Ascending aorta (tissue), 2 donors: Measurements from ENCODE around the gene S100A10. TPM values are rescaled to one million over a fixed set of nuclear protein-coding genes. Genes with fewer than 3 reads are reported as not detected.

Experiments used
- DNase-seq, 2 donors: peaks; one replicate each; pipeline ENCODE4 v3.0.0-alpha.2; 2019; ENCODE audit warnings: low spot score in 2 of 2
- H3K27ac ChIP-seq, 2 donors: fragments of 200-600 bp; sonication (generic); one replicate each; pipeline ENCODE4 v1.5.1; 2016 to 2017; ENCODE audit warnings: mild to moderate bottlenecking in 1 of 2
- H3K27me3 ChIP-seq: fragments of 200-600 bp; sonication (generic); one replicate; pipeline ENCODE4 v1.5.1; 2017
- H3K36me3 ChIP-seq, 2 donors: fragments of 200-600 bp; sonication (generic); one replicate each; pipeline ENCODE4 v1.5.1; 2016
- H3K4me1 ChIP-seq, 2 donors: fragments of 200-600 bp; sonication (generic); one replicate each; pipeline ENCODE4 v1.5.1; 2016 to 2017; ENCODE audit warnings: mild to moderate bottlenecking in 1 of 2
- H3K4me3 ChIP-seq, 2 donors: fragments of 200-600 bp; sonication (generic); one replicate each; pipeline ENCODE4 v1.5.1; 2016 to 2017; ENCODE audit warnings: mild to moderate bottlenecking in 1 of 2
- H3K9me3 ChIP-seq, 2 donors: fragments of 200-600 bp; sonication (generic); one replicate each; pipeline ENCODE4 v1.5.1; 2016
- intact Hi-C: fragments of 100-400 bp; cut with DNase I; formaldehyde crosslinking; loops from one replicate; pipeline ENCODE4 v1.15.1; 2023
- total RNA-seq: library from RNA; depleted of rRNA; stranded (reverse); fragments of >200 nt; gene quantifications from one replicate; pipeline ENCODE4 v1.1.0, GENCODE V29; 2016
- TF ChIP-seq, protein P1 (sequence below), 3 experiments: fragments of 200-600 bp in 2 of 3; fragments of 450-650 bp in 1 of 3; sonication (generic) in 2 of 3; IDR thresholded peaks; one replicate each; pipeline ENCODE4 v1.5.1; 2016 to 2019; ENCODE audit warnings: antibody characterized with exemption in 3 of 3, mild to moderate bottlenecking in 1 of 3, moderate library complexity in 1 of 3

S100A10 gene
- total RNA-seq, 1 donor from 2014 or later = 25.8 TPM

DNA sequence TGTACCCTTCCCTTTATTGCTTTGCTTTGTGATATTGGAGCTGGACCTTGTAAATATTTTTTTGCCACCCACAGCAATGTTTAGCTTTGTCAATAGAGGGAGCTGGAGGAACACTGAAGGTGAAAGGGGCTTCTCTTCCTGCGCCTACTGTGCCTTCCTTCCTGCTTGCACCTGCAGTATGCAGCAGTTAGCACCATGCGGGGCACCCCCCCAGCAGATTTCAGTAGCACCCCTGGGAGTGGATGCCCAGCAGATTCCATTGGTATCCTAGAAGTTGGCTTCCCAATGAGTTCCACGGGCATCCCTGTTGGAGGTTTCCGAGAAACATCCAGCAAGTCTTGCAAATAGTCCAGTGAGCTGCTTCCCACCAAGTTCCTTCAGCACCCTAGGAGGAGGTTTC, 25.6 kb downstream of the S100A10 start:
- Histone ChIP-seq H3K9me3 (no peaks in the 10 kb centered on the region), H3K36me3 (no peaks in the 10 kb centered on the region), H3K27ac (no peak overlapping the region), H3K27me3 (no peaks in the 10 kb centered on the region), H3K4me3 (no peak overlapping the region), H3K4me1 (peaks cover 0 to 3% of the 10 kb centered on the region in 2 donors)
- no peak for DNase-seq
- intact Hi-C loops = loop anchor here (2.0 kb wide), 2 partner anchors 29 to 33 kb away; no protein-coding TSS in a partner anchor
- TF ChIP-seq, protein P1, sequence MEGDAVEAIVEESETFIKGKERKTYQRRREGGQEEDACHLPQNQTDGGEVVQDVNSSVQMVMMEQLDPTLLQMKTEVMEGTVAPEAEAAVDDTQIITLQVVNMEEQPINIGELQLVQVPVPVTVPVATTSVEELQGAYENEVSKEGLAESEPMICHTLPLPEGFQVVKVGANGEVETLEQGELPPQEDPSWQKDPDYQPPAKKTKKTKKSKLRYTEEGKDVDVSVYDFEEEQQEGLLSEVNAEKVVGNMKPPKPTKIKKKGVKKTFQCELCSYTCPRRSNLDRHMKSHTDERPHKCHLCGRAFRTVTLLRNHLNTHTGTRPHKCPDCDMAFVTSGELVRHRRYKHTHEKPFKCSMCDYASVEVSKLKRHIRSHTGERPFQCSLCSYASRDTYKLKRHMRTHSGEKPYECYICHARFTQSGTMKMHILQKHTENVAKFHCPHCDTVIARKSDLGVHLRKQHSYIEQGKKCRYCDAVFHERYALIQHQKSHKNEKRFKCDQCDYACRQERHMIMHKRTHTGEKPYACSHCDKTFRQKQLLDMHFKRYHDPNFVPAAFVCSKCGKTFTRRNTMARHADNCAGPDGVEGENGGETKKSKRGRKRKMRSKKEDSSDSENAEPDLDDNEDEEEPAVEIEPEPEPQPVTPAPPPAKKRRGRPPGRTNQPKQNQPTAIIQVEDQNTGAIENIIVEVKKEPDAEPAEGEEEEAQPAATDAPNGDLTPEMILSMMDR (IDR thresholded peaks at IDR 0.05) = peak; percentile 58 to 80 (median 62)

DNA sequence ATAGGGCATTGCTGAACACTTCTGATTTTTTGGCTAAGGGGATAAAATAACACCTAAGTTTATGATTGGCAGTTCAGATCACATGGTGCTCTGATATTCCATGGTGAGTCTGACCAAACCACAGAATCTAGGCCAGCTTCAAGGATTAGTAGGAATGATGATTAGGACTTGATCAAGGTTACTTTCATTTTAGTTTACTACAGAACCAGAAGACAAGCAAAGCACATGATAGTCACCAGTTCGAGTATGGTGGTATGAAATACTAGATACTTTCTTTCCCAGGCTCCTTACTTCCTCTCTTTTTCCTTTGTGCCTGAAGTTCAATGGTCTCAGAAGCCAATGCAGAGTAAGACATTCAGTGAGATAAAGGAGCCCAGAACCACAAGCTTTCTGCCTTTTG, 26.6 kb downstream of the S100A10 start:
- DNase-seq = no peak
- Histone ChIP-seq H3K4me1 (peaks cover 0 to 3% of the 10 kb centered on the region in 2 donors), H3K27ac (no peak overlapping the region), H3K9me3 (no peaks in the 10 kb centered on the region), H3K4me3 (no peak overlapping the region), H3K36me3 (no peaks in the 10 kb centered on the region), H3K27me3 (no peaks in the 10 kb centered on the region)
- TF ChIP-seq, protein P1 (IDR thresholded peaks at IDR 0.05) = no peak
- intact Hi-C loops = no loop called here

DNA sequence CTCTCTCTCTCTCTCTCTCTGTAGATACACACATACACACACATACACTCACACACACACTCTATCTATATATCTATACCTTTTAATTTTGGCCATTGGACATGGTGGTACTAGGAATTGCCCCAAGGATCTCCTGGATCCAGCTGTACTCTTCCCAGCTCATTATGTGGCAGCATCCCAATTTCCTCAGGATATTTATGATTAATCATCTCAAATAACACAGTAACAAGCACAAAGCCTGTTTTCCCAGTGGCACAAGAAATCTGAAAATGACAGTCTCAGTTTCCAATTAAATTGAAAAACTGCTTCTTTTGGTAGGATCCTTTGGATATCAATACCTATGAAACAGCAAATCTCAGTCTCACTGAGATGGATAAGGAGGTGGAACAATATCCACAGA, 27.6 kb downstream of the S100A10 start:
- H3K9me3 ChIP-seq = no peaks in the 10 kb centered on the region
- peaks cover 0 to 3% of the 10 kb centered on the region in 2 donors for H3K4me1 ChIP-seq
- DNase-seq = no peak
- intact Hi-C loops = loop anchor here (1.0 kb wide), 1 partner anchor 35 kb away; no protein-coding TSS in a partner anchor
- H3K27ac ChIP-seq = no peak overlapping the region
- TF ChIP-seq, protein P1 (IDR thresholded peaks at IDR 0.05) = no peak
- no peaks in the 10 kb centered on the region for H3K36me3 ChIP-seq
- H3K4me3 ChIP-seq = no peak overlapping the region
- no peaks in the 10 kb centered on the region for H3K27me3 ChIP-seq

DNA sequence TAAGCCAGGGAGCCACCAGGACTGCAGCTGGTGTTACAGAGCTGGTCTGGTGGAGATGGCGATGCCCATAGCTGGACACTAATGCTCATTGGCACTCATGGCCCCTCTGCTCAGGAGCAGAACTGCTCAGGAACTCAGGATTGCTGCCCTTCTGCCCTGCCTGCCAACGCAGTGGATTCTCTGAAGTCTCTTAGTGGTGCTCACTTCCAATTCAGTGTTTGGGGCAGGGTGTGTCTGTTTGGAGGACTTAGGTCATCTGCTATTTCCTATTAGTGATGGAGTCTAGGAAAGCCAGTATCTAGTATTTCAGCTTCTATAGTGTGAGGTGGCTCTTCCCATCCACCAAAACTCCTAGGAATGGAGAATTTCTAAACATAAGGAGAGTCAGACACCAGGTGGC, 29.1 kb downstream of the S100A10 start:
- DNase-seq = no peak
- no peak overlapping the region for H3K4me3 ChIP-seq
- no peak overlapping the region for H3K27ac ChIP-seq
- peaks cover 0 to 3% of the 10 kb centered on the region in 2 donors for H3K4me1 ChIP-seq
- H3K9me3 ChIP-seq = no peaks in the 10 kb centered on the region
- no peaks in the 10 kb centered on the region for H3K27me3 ChIP-seq
- TF ChIP-seq, protein P1 (IDR thresholded peaks at IDR 0.05) = no peak
- intact Hi-C loops = no loop called here
- H3K36me3 ChIP-seq = no peaks in the 10 kb centered on the region

DNA sequence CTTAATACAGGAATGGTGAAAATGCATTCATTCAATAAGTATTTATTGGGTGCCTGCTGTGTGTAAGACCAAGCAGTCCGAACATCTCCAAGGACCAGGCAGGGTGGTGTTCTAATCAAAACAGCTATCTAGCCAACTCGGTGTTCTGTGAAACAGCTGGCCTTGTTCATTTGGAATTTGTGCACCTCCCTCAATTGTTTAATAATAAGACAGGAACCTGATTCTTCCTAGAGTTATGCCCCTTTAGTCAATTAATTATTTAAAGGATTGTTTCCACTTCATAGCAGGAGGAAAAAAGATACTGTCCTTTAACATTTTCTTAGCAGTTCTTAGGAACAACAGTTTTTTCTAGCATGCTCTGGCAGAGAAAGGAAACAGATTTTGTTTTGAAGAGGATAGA, 30.4 kb downstream of the S100A10 start:
- peaks cover 0 to 3% of the 10 kb centered on the region in 2 donors for H3K4me1 ChIP-seq
- no peaks in the 10 kb centered on the region for H3K9me3 ChIP-seq
- intact Hi-C loops = no loop called here
- no peak for DNase-seq
- H3K27ac ChIP-seq = no peak overlapping the region
- H3K36me3 ChIP-seq = no peaks in the 10 kb centered on the region
- no peak overlapping the region for H3K4me3 ChIP-seq
- H3K27me3 ChIP-seq = no peaks in the 10 kb centered on the region
- TF ChIP-seq, protein P1 (IDR thresholded peaks at IDR 0.05) = no peak

DNA sequence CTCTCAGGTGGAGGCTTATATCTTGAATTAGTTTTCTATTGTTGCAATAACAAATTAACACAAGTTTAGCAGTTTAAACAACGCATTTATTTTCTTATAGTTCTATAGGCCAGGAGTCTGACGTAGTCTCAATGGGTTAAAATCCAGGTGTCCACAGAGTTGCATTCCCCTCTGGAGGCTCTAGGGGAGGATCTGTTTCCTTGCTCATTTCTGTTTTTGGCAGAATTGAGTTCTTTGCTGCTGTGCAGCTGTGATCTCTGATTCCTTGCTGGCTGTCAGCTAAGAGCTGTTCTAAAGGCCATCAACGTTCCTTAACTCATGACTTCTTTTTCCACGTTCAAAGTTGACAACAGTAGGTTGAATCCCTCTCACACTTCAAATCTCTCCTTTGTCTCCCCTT, 31.8 kb downstream of the S100A10 start:
- no peak for DNase-seq
- H3K4me1 ChIP-seq = no peaks in the 10 kb centered on the region
- H3K9me3 ChIP-seq = no peaks in the 10 kb centered on the region
- no peaks in the 10 kb centered on the region for H3K27me3 ChIP-seq
- H3K27ac ChIP-seq = no peak overlapping the region
- H3K4me3 ChIP-seq = no peak overlapping the region
- no peaks in the 10 kb centered on the region for H3K36me3 ChIP-seq
- intact Hi-C loops = no loop called here
- TF ChIP-seq, protein P1 (IDR thresholded peaks at IDR 0.05) = no peak
